Measurements from ENCODE around the gene MAN1A1.

The MAN1A1 gene

GRCh38 chr6:119325559-119326265 is 23.8 kb downstream of the MAN1A1 start:
- DNase-seq (ENCODE audit: low spot score) = no peak

- DNase-seq (ENCODE audit: low spot score) = no peak
These were observed 24.8 kb downstream of the MAN1A1 start for GRCh38 chr6:119324718-119325117.

- no peak for DNase-seq (ENCODE audit: low spot score)
These were observed 25.6 kb downstream of the MAN1A1 start for GRCh38 chr6:119323931-119324330.

- no peak for DNase-seq (ENCODE audit: low spot score)
These were observed 26.1 kb downstream of the MAN1A1 start for GRCh38 chr6:119323478-119323877.

GRCh38 chr6:119322715-119323350 is 26.7 kb downstream of the MAN1A1 start:
- no peak for DNase-seq (ENCODE audit: low spot score)

- no peak for DNase-seq (ENCODE audit: low spot score)
These were observed 27.5 kb downstream of the MAN1A1 start for GRCh38 chr6:119322034-119322433.

- no peak for DNase-seq (ENCODE audit: low spot score)
These were observed 29.9 kb downstream of the MAN1A1 start for GRCh38 chr6:119319694-119320093.

GRCh38 chr6:119318730-119319129 is 30.8 kb downstream of the MAN1A1 start:
- DNase-seq (ENCODE audit: low spot score) = no peak

- DNase-seq (ENCODE audit: low spot score) = no peak
These were observed 31.4 kb downstream of the MAN1A1 start for GRCh38 chr6:119318176-119318575.

GRCh38 chr6:119317007-119317406 is 32.6 kb downstream of the MAN1A1 start:
- no peak for DNase-seq (ENCODE audit: low spot score)

- DNase-seq (ENCODE audit: low spot score) = no peak
These were observed 34.7 kb downstream of the MAN1A1 start for GRCh38 chr6:119314885-119315272.

GRCh38 chr6:119313937-119314884 is 35.4 kb downstream of the MAN1A1 start:
- no peak for DNase-seq (ENCODE audit: low spot score)

- no peak for DNase-seq (ENCODE audit: low spot score)
These were observed 36.7 kb downstream of the MAN1A1 start for GRCh38 chr6:119312875-119313338.

- no peak for DNase-seq (ENCODE audit: low spot score)
These were observed 37.1 kb downstream of the MAN1A1 start for GRCh38 chr6:119312441-119312840.

- no peak for DNase-seq (ENCODE audit: low spot score)
These were observed 37.9 kb downstream of the MAN1A1 start for GRCh38 chr6:119311514-119312142.

- no peak for DNase-seq (ENCODE audit: low spot score)
These were observed 39.0 kb downstream of the MAN1A1 start for GRCh38 chr6:119310486-119311036.

GRCh38 chr6:119308991-119309657 is 40.4 kb downstream of the MAN1A1 start:
- peak; percentile 9 for DNase-seq (ENCODE audit: low spot score)

GRCh38 chr6:119308048-119308570 is 41.5 kb downstream of the MAN1A1 start:
- peak; percentile 58 for DNase-seq (ENCODE audit: low spot score)

- DNase-seq (ENCODE audit: low spot score) = no peak
These were observed 42.5 kb downstream of the MAN1A1 start for GRCh38 chr6:119307056-119307455.

GRCh38 chr6:119306396-119306968 is 43.1 kb downstream of the MAN1A1 start:
- DNase-seq (ENCODE audit: low spot score) = no peak

All from LoVo (cell line).